Lung (tissue), 12 donors: ENCODE data around the gene MAP3K13. TPM values are rescaled to one million over a fixed set of nuclear protein-coding genes. Genes with fewer than 3 reads are reported as not detected.

Experiments
- ATAC-seq: fragments of 200-7000 bp; cut with Tn5 transposase; one replicate; pipeline ENCODE4 v1.9.1; 2020; ENCODE audit warnings: moderate number of reproducible peaks; ENCODE audit not compliant: insufficient read depth, low FRiP score
- DNase-seq, 3 donors: peaks; one replicate each; pipeline ENCODE4 v3.0.0-alpha.2; 2013 to 2017
- H3K27ac ChIP-seq, 2 donors: one replicate each; pipeline ENCODE4 v1.5.1; 2013; ENCODE audit warnings: mild to moderate bottlenecking in 2 of 2, moderate library complexity in 2 of 2, control low read depth in 1 of 2, inconsistent platforms in 1 of 2, low read depth in 1 of 2, low read length in 1 of 2
- H3K27me3 ChIP-seq, 3 donors: one replicate each; pipeline ENCODE4 v1.5.1; 2013; ENCODE audit warnings: low read length in 2 of 3; ENCODE audit not compliant: control insufficient read depth in 3 of 3, insufficient read depth in 3 of 3
- H3K36me3 ChIP-seq, 4 donors: one replicate each; pipeline ENCODE4 v1.5.1; 2013; ENCODE audit warnings: low read length in 4 of 4, mild to moderate bottlenecking in 1 of 4, moderate library complexity in 1 of 4; ENCODE audit not compliant: control insufficient read depth in 4 of 4, insufficient read depth in 4 of 4
- H3K4me1 ChIP-seq, 5 donors: one replicate each; pipeline ENCODE4 v1.5.1; 2013; ENCODE audit warnings: low read length in 5 of 5, mild to moderate bottlenecking in 2 of 5, moderate library complexity in 1 of 5; ENCODE audit not compliant: control insufficient read depth in 5 of 5, insufficient read depth in 5 of 5
- H3K4me3 ChIP-seq: one replicate; pipeline ENCODE4 v1.5.1; 2013; ENCODE audit warnings: mild to moderate bottlenecking, control low read depth, moderate library complexity
- H3K9ac ChIP-seq, 2 donors: one replicate each; pipeline ENCODE4 v1.5.1; 2013; ENCODE audit warnings: low read length in 2 of 2, control low read depth in 1 of 2; ENCODE audit not compliant: insufficient read depth in 1 of 2
- H3K9me3 ChIP-seq, 4 donors: one replicate each; pipeline ENCODE4 v1.5.1; 2013; ENCODE audit warnings: low read length in 3 of 4, mild to moderate bottlenecking in 1 of 4, moderate library complexity in 1 of 4; ENCODE audit not compliant: control insufficient read depth in 4 of 4, insufficient read depth in 3 of 4
- WGBS, 2 donors: extraction: QIAGEN DNeasy Blood & Tissue Kit; methylation state at CpG; one replicate each; pipeline ENCODE4 v1.1.7; 2013; 5-methylcytosine and 5-hydroxymethylcytosine counted together
- polyA plus RNA-seq, 2 donors: library from polyadenylated mRNA; stranded (reverse); fragments of 200-250 nt; gene quantifications; one replicate each; pipeline ENCODE4 v1.2.1, GENCODE V29; 2013
- total RNA-seq, 2 donors: library from RNA; depleted of rRNA in 1 of 2; stranded (reverse); fragments of >200 nt in 1 of 2; gene quantifications; one replicate each; pipeline ENCODE4 v1.2.1, GENCODE V29; 2014 to 2021
- TF ChIP-seq, protein P1 (sequence below): IDR thresholded peaks from 2 replicates; pipeline ENCODE4 v1.5.1; 2012; ENCODE audit warnings: mild to moderate bottlenecking; ENCODE audit errors: control extremely low read depth, extremely low read depth
- donor health status: control.
- donor health status: control.
- donor health status: Bipolar disorder and iron deficiency.
- donor health status: healthy.
- donor health status: DM: yes; HTN: yes; CAD: no.

MAP3K13 gene
- total and polyA plus RNA-seq, 4 donors: 20.7 to 74.8 (median 29.3) TPM

DNA sequence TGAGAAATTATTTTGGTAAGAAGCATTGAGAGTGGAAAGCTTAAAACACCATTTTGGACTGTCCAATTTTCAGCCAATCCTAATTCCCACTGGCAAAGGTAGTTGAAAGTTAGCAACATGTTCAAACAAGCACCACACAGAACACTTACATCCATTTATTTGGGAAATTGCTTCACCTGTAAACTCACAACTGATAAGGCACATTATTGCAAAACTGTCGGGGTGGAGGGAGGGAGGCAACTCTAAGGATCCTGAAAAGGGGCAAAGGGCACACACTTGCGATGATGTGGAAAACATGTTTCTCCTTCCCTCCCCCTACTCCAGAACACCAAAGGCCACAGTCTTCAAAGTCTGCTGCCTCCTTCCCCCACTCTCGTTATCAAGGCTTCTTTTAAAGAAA, 126.5 kb downstream of the MAP3K13 start:
- Histone ChIP-seq H3K27ac (no peak overlapping the region), H3K9ac (no peak overlapping the region), H3K4me1 (peaks cover 0 to 4% (median 0%) of the 10 kb centered on the region in 5 donors), H3K4me3 (no peak overlapping the region), H3K36me3 (peaks cover 12 to 28% (median 23%) of the 10 kb centered on the region in 4 donors), H3K9me3 (no peaks in the 10 kb centered on the region), H3K27me3 (no peaks in the 10 kb centered on the region)
- TF ChIP-seq, protein P1, sequence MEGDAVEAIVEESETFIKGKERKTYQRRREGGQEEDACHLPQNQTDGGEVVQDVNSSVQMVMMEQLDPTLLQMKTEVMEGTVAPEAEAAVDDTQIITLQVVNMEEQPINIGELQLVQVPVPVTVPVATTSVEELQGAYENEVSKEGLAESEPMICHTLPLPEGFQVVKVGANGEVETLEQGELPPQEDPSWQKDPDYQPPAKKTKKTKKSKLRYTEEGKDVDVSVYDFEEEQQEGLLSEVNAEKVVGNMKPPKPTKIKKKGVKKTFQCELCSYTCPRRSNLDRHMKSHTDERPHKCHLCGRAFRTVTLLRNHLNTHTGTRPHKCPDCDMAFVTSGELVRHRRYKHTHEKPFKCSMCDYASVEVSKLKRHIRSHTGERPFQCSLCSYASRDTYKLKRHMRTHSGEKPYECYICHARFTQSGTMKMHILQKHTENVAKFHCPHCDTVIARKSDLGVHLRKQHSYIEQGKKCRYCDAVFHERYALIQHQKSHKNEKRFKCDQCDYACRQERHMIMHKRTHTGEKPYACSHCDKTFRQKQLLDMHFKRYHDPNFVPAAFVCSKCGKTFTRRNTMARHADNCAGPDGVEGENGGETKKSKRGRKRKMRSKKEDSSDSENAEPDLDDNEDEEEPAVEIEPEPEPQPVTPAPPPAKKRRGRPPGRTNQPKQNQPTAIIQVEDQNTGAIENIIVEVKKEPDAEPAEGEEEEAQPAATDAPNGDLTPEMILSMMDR: no peak
- ATAC-seq (no peak), DNase-seq (no peak)
- 64 to 68% methylated on average over 3 of the region's 3 CpGs for whole genome bisulfite sequencing, 2 donors

DNA sequence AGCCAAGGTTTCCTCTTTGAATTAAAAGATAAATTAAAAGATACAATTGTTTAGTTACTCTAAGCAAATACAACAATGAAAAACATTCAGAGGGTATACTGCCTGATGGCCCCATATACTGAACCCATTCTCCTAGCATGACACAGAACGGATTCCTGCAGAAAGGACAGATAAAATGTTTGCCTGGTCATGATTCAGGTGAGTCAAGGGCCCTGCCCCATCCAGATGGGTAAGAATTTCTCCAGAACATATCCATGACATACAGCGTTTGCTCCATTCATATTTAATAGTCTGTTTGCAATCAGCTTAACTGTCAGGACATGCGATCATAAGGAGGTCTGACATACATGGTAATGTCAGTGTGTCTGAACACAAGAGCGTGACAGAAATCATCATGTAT, 127.3 kb downstream of the MAP3K13 start:
- peaks cover 0 to 4% (median 0%) of the 10 kb centered on the region in 5 donors for H3K4me1 ChIP-seq
- H3K27ac ChIP-seq: no peak overlapping the region
- WGBS, 2 donors: 89 to 94% methylated on average over 4 of the region's 4 CpGs
- no peaks in the 10 kb centered on the region for H3K9me3 ChIP-seq
- H3K9ac ChIP-seq: no peak overlapping the region
- ATAC-seq (no peak), DNase-seq (no peak)
- TF ChIP-seq, protein P1: no peak
- peaks cover 12 to 31% (median 23%) of the 10 kb centered on the region in 4 donors for H3K36me3 ChIP-seq
- no peak overlapping the region for H3K4me3 ChIP-seq
- no peaks in the 10 kb centered on the region for H3K27me3 ChIP-seq

DNA sequence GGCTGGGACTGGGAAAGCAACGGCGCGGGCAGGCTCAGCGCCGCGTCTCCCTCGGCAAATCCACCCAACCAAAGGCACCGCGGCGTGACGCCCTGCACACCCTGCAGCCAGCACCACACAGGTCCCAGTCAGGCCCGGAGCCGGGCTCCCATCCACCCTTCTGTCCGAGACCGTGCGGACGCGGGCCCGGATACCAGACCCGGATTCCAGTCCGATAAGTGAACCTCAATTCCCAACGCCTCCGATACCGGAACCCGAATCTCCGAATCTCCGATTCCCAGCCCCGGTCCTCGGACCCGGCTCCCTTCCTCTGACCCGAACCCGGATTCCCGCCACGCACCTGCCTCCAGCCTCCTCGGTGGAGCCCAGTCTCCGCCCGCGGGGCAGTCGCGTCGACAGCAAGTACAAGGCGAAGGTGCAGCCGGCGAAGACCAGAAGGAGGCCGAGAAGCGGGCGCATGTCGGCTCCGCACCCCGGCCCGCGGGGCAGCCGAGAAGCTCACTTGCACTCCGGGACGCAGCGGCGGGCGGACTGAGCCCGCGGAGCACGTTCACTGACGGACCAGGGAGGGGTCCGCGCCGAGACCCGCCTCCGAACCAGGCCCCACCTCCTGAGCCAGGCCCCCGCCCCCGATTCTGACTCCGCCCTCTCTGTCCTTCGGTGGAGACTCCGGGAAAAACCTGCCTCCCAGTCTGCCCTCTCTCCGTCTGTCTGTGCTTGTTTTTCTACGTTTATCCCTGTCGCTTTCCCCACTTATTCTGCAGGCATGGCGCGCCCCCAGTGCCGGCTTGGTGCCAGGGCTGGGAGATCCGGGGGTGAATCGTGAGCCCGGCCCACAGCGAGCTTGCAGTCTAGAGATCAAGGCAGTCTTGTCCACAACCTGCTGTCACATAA, 135.8 kb downstream of the MAP3K13 start, which contains the start of gene TMEM41A:
TSS of gene TMEM41A (minus strand) at position 533 of the 894 bp plus-strand sequence. CDS start at position 459, 74 bp downstream.
- no peaks in the 10 kb centered on the region for H3K9me3 ChIP-seq
- ATAC-seq: peak; percentile 99
- no peaks in the 10 kb centered on the region for H3K27me3 ChIP-seq
- 1% methylated on average over 59 to 82 of the region's 82 CpGs for WGBS, 2 donors
- peak within 1 kb of the TSS; percentile 65 for H3K4me3 ChIP-seq
- TF ChIP-seq, protein P1: no peak
- H3K27ac ChIP-seq: peak within 1 kb of the TSS; percentile 80 to 87
- DNase-seq: peak; percentile 90 to 95 (median 95)
- peaks cover 0 to 20% (median 9%) of the 10 kb centered on the region in 4 donors for H3K36me3 ChIP-seq
- H3K4me1 ChIP-seq: peaks cover 0 to 8% (median 3%) of the 10 kb centered on the region in 5 donors
- peak within 1 kb of the TSS; percentile 81 to 89 for H3K9ac ChIP-seq
